Breast epithelium (tissue), 4 donors: ENCODE measurements around the gene DPP9. TPM values are rescaled to one million over a fixed set of nuclear protein-coding genes. Genes with fewer than 3 reads are reported as not detected.

Source experiments
- DNase-seq, 2 donors: peaks; one replicate each; pipeline ENCODE4 v3.0.0-alpha.2; 2019; ENCODE audit warnings: low spot score in 2 of 2
- H3K27ac ChIP-seq, 2 donors: fragments of 200-600 bp; sonication (generic) in 1 of 2; one replicate each; pipeline ENCODE4 v1.5.1; 2016 to 2019; ENCODE audit warnings: mild to moderate bottlenecking in 1 of 2
- H3K27me3 ChIP-seq, 2 donors: fragments of 200-600 bp; sonication (generic) in 1 of 2; one replicate each; pipeline versions ENCODE4 v1.5.1 to v1.6.0; 2017 to 2019; ENCODE audit warnings: control low read depth in 1 of 2, mild to moderate bottlenecking in 1 of 2
- H3K36me3 ChIP-seq: fragments of 200-600 bp; one replicate; pipeline ENCODE4 v1.5.1; 2019
- H3K4me1 ChIP-seq, 2 donors: fragments of 200-600 bp; sonication (generic); one replicate each; pipeline ENCODE4 v1.5.1; 2016 to 2019; ENCODE audit warnings: control low read depth in 1 of 2
- H3K4me3 ChIP-seq, 3 donors: fragments of 200-600 bp; sonication (generic); 1 replicate in 2 of 3; 2 replicates in 1 of 3; pipeline ENCODE4 v1.5.1; 2016 to 2019; ENCODE audit warnings: mild to moderate bottlenecking in 3 of 3, moderate library complexity in 2 of 3
- H3K9me3 ChIP-seq, 2 donors: fragments of 200-600 bp; sonication (generic) in 1 of 2; one replicate each; pipeline ENCODE4 v1.5.1; 2016 to 2019; ENCODE audit warnings: control low read depth in 1 of 2
- POLR2A ChIP-seq: fragments of 450-650 bp; IDR thresholded peaks from one replicate; pipeline ENCODE4 v1.6.1; 2016; ENCODE audit warnings: antibody characterized with exemption, mild to moderate bottlenecking, moderate library complexity
- POLR2AphosphoS5 ChIP-seq, 3 donors: sonication (generic); formaldehyde crosslinking; IDR thresholded peaks; one replicate each; pipeline ENCODE4 v1.6.1; 2017; ENCODE audit warnings: antibody characterized with exemption in 3 of 3
- intact Hi-C: fragments of 100-400 bp; cut with DNase I; formaldehyde crosslinking; loops from one replicate; pipeline ENCODE4 v1.15.1; 2023; ENCODE audit warnings: low total_unique reads
- total RNA-seq, 3 donors: library from RNA; depleted of rRNA; stranded (reverse); fragments of >200 nt; gene quantifications; one replicate each; pipeline ENCODE4 v1.1.0, GENCODE V29; 2016
- TF ChIP-seq, protein P1 (sequence below), 3 donors: fragments of 450-650 bp; IDR thresholded peaks; one replicate each; pipeline ENCODE4 v1.5.1; 2016 to 2017; ENCODE audit warnings: antibody characterized with exemption in 3 of 3, mild to moderate bottlenecking in 3 of 3, moderate library complexity in 3 of 3

DPP9 gene
- total RNA-seq, 3 donors from 2014 or later = 33.6 to 74.1 (median 49.6) TPM

DNA sequence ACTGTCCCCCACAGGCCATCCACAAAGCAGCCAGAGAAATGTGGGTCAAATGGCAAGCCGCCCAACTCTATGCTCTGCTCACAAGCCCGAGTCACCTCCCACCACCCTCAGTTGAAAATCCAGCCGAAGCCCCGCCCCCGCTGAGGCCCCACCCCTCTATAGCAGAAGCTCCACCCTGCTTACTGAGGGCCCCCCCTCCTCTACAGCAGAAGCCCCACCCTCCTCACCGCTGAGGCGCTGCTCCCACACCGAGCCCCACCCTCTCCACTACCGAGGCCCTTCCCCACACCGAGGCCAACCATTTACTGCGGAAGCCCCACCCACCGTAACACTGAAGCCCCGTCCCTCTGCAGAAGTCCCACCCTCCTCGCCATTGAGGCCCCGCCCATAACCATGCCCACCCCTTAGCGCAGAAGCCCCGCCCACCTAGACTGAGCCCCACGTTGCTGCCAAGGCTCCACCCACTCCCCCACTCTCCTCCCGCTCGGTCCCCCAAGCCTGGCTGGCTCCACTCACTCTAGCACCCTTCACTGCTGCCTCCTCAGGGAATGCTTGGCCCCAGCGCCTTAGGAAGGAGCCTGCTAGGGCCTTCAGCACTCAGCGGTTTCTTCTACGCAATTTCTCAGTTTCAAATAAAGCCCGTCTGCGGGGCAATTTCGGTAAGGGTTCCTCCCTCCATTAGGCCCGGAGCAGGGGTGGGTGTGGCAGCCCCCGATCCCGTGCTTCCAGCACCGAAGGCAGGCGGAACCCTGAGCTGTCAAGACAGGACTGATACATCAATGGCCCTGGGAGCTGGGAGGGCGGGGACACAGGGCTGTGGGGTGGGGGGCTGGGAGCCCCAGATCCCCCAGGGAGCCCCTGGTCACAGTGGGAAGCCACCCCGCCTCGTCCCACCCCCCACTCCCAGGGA is 44.5 kb downstream of the DPP9 start:
- no peak for DNase-seq
- Histone ChIP-seq H3K4me1 (no peaks in the 10 kb centered on the region), H3K9me3 (no peaks in the 10 kb centered on the region), H3K27ac (no peak overlapping the region), H3K4me3 (no peak overlapping the region), H3K27me3 (no peaks in the 10 kb centered on the region), H3K36me3 (peaks cover 5% of the 10 kb centered on the region)
- TF ChIP-seq POLR2AphosphoS5 (IDR thresholded peaks at IDR 0.05) = no peak
- TF ChIP-seq, protein P1, sequence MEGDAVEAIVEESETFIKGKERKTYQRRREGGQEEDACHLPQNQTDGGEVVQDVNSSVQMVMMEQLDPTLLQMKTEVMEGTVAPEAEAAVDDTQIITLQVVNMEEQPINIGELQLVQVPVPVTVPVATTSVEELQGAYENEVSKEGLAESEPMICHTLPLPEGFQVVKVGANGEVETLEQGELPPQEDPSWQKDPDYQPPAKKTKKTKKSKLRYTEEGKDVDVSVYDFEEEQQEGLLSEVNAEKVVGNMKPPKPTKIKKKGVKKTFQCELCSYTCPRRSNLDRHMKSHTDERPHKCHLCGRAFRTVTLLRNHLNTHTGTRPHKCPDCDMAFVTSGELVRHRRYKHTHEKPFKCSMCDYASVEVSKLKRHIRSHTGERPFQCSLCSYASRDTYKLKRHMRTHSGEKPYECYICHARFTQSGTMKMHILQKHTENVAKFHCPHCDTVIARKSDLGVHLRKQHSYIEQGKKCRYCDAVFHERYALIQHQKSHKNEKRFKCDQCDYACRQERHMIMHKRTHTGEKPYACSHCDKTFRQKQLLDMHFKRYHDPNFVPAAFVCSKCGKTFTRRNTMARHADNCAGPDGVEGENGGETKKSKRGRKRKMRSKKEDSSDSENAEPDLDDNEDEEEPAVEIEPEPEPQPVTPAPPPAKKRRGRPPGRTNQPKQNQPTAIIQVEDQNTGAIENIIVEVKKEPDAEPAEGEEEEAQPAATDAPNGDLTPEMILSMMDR (IDR thresholded peaks at IDR 0.05) = no peak
- no peak for TF ChIP-seq POLR2A
- intact Hi-C loops = no loop called here

DNA sequence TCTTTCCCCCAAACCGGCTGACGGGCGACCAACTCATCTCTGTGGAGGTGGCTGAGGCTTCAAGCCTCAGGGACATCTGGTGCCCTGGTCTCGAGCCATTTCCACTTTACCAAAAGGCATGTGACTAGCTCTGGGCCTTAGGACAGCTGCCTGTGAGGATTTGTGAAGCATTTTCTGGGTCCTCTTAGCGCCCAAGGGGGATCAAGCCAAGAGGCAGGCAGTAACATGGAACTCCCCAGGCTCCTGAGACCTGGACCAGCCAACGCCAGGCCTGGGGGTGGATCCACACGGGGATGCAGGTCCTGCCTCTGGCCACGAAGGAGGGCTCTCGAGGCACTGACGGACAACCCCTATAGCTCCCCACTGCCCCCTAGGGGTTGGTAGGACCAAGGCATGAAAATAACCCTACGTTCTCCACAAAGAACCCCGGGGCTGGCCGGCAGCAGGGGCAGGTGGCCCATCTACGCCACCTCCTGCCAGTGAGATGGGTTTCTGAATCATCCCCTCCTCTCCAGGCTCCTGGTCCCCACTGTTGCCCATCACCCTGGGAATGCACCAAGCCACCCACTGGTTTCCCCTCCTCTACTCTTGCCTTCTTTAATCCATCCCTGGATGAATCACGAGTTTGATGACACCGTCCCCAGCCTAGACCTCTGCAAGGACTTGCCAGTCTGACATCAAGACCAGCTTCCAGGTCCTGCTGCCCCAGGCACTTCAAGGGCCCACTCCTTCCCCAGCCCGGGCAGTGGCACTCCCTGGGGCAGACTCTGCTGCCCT is 46.5 kb downstream of the DPP9 start:
- Histone ChIP-seq H3K36me3 (no peaks in the 10 kb centered on the region), H3K4me1 (no peaks in the 10 kb centered on the region), H3K27ac (peak overlapping the region; percentile 21 to 66), H3K9me3 (no peaks in the 10 kb centered on the region), H3K27me3 (no peaks in the 10 kb centered on the region), H3K4me3 (no peak overlapping the region)
- DNase-seq = no peak
- TF ChIP-seq, protein P1 (IDR thresholded peaks at IDR 0.05) = peak in 1 of 3 donors; percentile 27
- TF ChIP-seq POLR2A = no peak
- no peak for TF ChIP-seq POLR2AphosphoS5 (IDR thresholded peaks at IDR 0.05)
- intact Hi-C loops = no loop called here

GRCh38 chr19:4675346-4675745 is 48.3 kb downstream of the DPP9 start:
- Histone ChIP-seq H3K27ac (no peak overlapping the region), H3K4me1 (no peaks in the 10 kb centered on the region), H3K36me3 (no peaks in the 10 kb centered on the region), H3K4me3 (no peak overlapping the region), H3K27me3 (no peaks in the 10 kb centered on the region), H3K9me3 (no peaks in the 10 kb centered on the region)
- intact Hi-C loops = no loop called here
- TF ChIP-seq POLR2AphosphoS5 (IDR thresholded peaks at IDR 0.05) (no peak), POLR2A (no peak)
- TF ChIP-seq, protein P1 (IDR thresholded peaks at IDR 0.05) = no peak
- DNase-seq = no peak

DNA sequence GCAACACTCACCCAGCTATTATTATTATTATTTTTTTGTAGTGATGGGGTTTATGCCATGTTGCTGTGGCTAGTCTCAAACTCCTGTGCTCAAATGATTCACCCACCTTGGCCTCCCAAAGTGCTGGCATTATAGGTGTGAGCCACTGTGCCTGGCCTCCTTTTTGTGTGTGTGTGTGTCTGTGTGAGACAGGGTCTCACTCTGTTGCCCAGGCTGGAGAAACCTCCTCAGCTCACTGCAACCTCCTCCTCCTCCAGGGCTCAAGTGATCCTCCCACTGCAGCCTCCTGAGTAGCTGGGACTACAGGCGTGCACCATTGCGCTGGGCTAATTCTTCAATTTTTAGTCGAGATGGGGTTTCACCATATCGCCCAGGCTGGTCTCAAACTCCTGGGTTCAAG is 49.9 kb downstream of the DPP9 start:
- no peaks in the 10 kb centered on the region for H3K27me3 ChIP-seq
- intact Hi-C loops = loop anchor here (5.0 kb wide), 1 partner anchor 1621 kb away; no protein-coding TSS in a partner anchor
- no peak for DNase-seq
- TF ChIP-seq POLR2A = no peak
- TF ChIP-seq POLR2AphosphoS5 (IDR thresholded peaks at IDR 0.05) = no peak
- TF ChIP-seq, protein P1 (IDR thresholded peaks at IDR 0.05) = no peak
- no peaks in the 10 kb centered on the region for H3K9me3 ChIP-seq
- H3K36me3 ChIP-seq = no peaks in the 10 kb centered on the region
- H3K4me1 ChIP-seq = peaks cover 0 to 4% of the 10 kb centered on the region in 2 donors
- H3K27ac ChIP-seq = no peak overlapping the region
- no peak overlapping the region for H3K4me3 ChIP-seq
